Stimulated activated CD8-positive, alpha-beta memory T cell treated with anti-CD3 and anti-CD28 coated beads, Interleukin-12 subunit alpha, Interleukin-12 subunit beta, amount 100 ng/mL, for 24 hours (primary cell): ENCODE measurements around the gene RGS6.

Source experiments
- DNase-seq: peaks from one replicate; pipeline ENCODE4 v3.0.0-alpha.2; 2020; ENCODE audit errors: extremely low read depth

RGS6 gene

GRCh38 chr14:72311116-72311515, 378.9 kb downstream of the RGS6 start:
- DNase-seq: no peak

DNA sequence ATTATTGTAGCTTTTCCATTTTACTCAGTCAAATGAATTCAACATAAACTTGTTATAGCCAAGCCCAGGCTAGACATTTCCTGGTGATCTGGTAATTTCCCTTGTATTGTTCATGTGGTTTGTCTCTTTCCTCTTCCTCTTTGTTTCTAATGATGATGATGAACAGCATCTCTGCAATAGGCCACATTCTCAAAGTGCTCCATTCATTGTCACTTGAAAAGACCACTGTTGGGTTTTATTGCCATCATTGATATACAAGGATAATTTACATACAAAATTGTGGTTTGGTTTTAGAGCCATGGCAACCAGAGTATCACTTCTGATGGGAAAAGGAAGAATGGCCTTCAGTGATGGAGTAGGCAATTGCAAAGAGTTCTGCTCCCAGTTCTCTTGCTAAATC, 379.3 kb downstream of the RGS6 start:
- no peak for DNase-seq

DNA sequence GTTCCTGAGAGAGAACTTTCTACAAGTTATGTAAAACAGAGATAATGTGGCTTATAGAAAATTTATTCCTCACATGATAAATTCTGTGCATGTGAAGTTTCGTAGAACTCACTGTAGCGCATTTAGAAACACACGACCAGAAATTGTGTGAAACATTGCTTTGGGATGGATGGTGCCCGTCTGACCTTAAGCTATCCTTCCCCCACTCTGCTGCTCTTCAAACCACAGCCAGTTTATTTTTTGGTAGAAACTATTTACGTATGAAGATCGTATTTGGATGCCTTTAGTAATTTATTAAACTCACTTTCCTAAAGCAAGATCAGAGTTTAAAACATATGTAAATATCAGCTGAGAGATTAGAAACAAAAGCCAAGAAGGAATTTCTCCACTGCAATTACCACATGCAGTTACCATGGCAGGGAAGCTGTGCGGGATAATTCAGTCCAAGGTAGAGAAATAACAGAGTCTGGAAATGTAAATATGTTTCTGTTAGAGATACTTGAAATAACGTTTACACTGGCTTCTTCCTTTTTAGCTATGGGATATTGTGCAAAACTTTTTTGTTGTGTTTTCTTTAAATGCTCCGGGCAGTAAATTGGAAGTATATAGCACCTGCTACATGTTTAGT, 382.7 kb downstream of the RGS6 start:
- no peak for DNase-seq

DNA sequence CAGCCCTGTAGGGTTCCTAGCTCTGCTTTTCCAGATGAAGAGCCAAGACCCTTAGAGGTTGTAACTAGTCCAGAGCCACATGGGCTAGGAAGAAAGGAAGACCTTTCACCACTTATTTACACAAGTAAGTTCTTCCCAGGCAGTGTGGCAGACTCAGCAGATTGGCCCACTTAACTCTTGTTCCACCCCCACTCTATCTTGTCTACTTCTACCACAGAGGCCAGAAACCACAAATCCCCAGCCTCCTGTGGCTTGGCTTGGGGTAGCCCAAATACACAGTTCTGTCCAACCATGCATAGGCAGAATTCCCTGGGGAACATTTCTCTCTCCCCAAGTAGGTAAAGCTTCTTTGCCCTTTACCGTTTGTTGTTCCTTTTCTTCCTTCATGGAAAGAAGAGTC, 383.5 kb downstream of the RGS6 start:
- no peak for DNase-seq

GRCh38 chr14:72318648-72319047, 386.4 kb downstream of the RGS6 start:
- DNase-seq: no peak

DNA sequence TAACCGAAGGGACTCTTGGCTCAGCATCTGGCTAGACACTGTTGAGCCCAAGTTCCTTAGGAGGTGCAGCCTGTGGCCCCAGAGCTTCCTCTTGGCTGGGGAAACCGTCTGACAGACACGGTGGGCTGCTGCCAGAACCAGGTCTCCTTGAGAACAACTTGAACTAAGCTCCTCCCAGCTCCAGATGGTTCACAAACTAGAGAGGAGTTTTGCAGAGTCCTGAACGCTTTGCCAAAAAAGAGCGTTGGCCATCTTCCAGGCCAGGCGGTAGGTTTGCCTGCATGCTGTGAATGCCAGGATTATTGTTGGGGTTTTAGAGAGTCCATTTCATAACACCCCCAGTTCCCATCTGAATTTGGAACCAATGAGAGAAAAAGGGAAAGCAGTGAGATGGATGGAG, 399.8 kb downstream of the RGS6 start:
- DNase-seq: no peak

DNA sequence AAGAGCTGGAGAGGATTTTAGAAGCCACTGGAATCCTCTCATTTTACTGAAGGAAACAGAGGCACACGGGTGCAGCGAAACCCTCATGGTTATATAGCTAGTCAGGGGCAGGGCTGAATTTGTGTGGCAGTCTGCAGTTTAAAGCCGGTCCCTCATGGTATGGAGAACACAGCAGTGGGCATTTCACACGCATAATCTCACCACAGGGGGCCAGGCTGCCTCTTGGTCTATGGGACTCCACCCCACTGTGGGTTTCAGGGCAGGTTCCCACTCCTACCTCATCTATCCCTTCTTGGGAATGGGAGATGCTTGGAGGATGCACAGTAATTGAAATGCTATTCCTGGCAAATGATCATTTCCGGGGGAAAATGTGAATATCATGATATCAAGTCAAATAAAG, 400.6 kb downstream of the RGS6 start:
- DNase-seq: no peak

- no peak for DNase-seq
Measured at GRCh38 chr14:72333357-72333756, 401.1 kb downstream of the RGS6 start.

- DNase-seq: no peak
Measured at GRCh38 chr14:72336311-72336980, 404.2 kb downstream of the RGS6 start.

DNA sequence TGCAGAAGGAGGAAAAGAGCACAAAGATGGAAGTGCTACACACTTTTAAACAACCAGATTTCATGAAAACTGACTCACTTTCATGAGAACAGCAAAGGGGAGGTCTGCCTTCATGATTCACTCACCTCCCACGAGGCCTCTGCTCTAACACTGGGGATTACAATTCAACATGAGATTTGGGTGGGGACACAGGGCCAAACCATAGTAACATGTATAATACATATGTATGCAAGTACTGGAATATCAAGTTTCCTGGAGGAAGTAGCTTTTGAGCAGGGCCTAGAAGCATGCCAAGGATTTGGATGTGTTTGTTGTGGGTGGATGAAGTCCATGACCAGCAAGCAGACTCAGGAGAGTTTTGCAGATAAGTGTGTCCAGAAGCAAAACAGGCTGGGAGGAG, 409.0 kb downstream of the RGS6 start:
- no peak for DNase-seq

DNA sequence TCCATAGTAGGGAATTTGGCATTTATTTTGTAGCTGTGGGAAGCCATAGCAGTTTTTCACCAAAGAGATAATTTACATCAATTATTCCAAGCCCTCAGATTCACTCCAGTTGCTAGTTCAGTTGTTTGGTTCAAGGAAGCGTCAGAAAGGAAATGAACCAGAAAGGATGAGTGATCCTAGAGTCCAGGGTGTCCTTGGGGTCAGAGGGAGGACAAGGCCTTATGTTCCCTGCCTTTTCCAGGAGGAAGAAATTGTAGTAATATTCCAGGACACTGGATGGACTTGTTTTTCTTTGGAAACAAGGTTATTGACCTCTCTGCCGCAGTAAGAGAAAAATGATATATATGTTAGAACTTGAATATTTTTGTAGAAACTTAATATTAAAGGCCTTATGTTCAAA, 409.5 kb downstream of the RGS6 start:
- DNase-seq: no peak

DNA sequence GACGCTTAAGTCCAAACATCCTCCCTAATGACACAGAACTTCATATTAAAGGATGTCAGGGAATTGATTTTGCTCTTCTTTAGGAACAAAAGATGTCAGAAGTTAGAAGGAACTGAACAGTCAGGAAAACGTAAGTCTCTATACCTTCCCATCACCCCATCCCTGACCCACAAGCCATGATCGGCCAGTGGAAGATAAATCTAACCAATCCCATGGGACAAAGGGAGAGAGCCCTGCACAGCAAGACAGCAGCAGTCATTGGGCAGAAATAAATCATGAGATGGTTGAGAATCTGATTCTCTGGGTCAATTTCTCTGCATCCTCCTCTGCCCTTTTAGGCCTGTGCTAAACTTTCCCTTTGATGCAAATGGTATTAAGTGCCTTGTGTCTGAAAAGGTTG, 414.9 kb downstream of the RGS6 start:
- DNase-seq: no peak

GRCh38 chr14:72350215-72350614, 418.0 kb downstream of the RGS6 start:
- DNase-seq: no peak

- DNase-seq: no peak
Measured at GRCh38 chr14:72352012-72352411, 419.8 kb downstream of the RGS6 start.

- DNase-seq: no peak
Measured at GRCh38 chr14:72366619-72367018, 434.4 kb downstream of the RGS6 start.

DNA sequence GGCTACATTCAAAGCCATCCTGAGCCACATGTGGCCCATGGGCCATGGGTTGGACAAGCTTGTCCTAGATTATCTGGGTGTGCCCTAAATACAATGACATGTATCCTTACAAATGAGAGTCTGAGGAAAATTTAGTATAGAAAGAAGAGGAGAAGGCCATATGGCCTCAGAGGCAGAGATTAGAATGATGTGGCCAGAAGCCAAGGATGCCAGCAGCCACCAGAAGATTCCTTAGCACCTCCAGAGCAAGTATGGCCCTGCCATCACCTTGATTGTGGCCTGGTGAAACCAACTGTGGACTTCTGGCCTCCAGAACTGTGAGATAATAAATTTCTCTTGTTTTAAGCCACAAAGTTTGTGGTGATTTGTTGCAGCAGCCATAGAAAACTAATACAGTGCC, 436.9 kb downstream of the RGS6 start:
- no peak for DNase-seq

GRCh38 chr14:72377016-72377415, 444.8 kb downstream of the RGS6 start:
- DNase-seq: no peak

GRCh38 chr14:72380456-72380855, 448.2 kb downstream of the RGS6 start:
- no peak for DNase-seq

DNA sequence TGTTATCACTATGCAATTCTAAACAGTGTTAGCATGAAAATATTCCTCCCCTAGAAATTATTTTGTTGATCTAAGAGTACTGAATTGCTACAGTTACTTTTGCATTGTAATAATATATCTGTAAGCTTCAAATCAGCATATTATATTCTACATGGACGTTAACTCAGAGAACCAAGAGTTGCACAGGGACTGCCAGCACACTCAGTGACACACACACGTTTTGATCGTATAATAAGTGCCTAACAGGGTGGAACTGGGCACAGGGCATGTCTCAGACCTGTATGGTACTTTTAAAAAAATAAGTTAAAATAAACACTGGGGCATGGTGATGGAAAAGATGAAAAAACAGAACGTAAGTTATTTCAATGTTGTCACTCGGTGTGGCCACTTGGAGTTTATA, 451.6 kb downstream of the RGS6 start:
- no peak for DNase-seq

DNA sequence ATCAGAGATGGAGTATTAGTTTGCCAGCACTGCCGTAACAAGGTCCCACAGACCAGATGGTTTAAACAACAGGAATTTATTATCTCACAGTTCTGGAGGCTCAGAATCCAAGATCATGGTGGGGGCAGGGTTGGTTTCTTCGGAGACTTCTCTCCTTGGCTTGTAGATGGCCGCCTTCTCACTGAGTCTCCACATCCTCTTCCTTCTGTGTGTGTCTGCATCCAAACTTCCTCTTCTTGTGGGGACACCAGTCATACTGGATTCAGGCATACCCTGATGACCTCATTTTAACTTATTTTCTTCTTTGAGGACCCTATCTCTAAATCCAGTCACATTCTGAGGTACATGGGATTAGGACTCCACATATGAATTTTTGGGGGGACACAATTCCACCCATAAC, 455.5 kb downstream of the RGS6 start:
- no peak for DNase-seq

GRCh38 chr14:72389200-72389599, 457.0 kb downstream of the RGS6 start:
- no peak for DNase-seq

DNA sequence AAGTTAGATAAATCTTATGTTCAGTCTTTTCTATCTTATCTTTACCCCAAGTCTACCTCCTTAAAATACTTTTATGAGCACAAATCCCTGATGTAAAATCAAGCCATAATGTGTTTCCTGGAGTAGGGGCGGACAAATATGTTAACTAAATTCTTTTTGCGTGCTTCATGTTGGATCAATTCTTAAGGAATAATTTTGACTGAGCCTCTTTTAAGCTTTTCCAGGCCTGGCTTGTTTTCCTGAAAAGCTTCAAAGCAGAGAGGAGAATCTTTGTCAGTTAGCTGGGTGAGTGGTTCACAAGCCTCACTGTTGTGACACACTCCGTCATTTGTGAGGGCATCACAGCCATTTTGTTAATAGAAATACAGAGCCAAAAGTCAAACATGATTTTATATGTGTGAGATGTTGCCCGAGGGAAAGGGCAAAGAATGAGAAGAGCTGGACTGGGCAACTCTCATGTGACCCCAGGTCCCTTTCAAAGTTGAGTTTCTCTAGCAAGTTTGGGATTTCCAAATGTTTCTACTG, 468.9 kb downstream of the RGS6 start:
- no peak for DNase-seq

- DNase-seq: no peak
Measured at GRCh38 chr14:72401632-72402376, 469.6 kb downstream of the RGS6 start.
